Smooth muscle cell (in vitro differentiated cells): ENCODE data around the gene IL17REL. TPM values are rescaled to one million over a fixed set of nuclear protein-coding genes. Genes with fewer than 3 reads are reported as not detected.

Experiments used
- DNase-seq: peaks from one replicate; lab custom pipeline; 2025; ENCODE audit not compliant: unreplicated experiment; lab: John Stamatoyannopoulos, UW
- H2AFZ ChIP-seq: fragments of 200-600 bp; sonication (generic); 2 replicates; pipeline ENCODE4 v1.6.0; 2016; ENCODE audit warnings: antibody characterized with exemption, low read depth, mild to moderate bottlenecking
- H3F3A ChIP-seq: fragments of 200-600 bp; sonication (generic); 2 replicates; pipeline ENCODE4 v1.6.0; 2017; ENCODE audit warnings: antibody characterized with exemption, low read depth
- H3K27ac ChIP-seq: fragments of 200-600 bp; sonication (generic); 2 replicates; pipeline ENCODE4 v1.5.1; 2016; ENCODE audit warnings: low read depth, mild to moderate bottlenecking
- H3K27me3 ChIP-seq: fragments of 200-600 bp; sonication (generic); 2 replicates; pipeline ENCODE4 v1.6.1; 2016; ENCODE audit warnings: low read depth, mild to moderate bottlenecking
- H3K36me3 ChIP-seq: fragments of 200-600 bp; sonication (generic); 2 replicates; pipeline ENCODE4 v1.5.1; 2016; ENCODE audit warnings: low read depth
- H3K4me1 ChIP-seq: fragments of 200-600 bp; sonication (generic); 2 replicates; pipeline ENCODE4 v1.5.1; 2016; ENCODE audit warnings: low read depth
- H3K4me2 ChIP-seq: fragments of 200-600 bp; sonication (generic); 2 replicates; pipeline ENCODE4 v1.6.0; 2016; ENCODE audit warnings: mild to moderate bottlenecking
- H3K4me3 ChIP-seq: fragments of 200-600 bp; sonication (generic); 2 replicates; pipeline ENCODE4 v1.5.1; 2016; ENCODE audit warnings: mild to moderate bottlenecking
- H3K79me2 ChIP-seq: fragments of 200-600 bp; sonication (generic); 2 replicates; pipeline ENCODE4 v1.6.0; 2016; ENCODE audit warnings: low read depth, mild to moderate bottlenecking
- H3K9ac ChIP-seq: fragments of 200-600 bp; sonication (generic); 2 replicates; pipeline ENCODE4 v1.6.0; 2016; ENCODE audit warnings: low read depth
- H3K9me3 ChIP-seq: fragments of 200-600 bp; sonication (generic); replicated peaks from 2 replicates; pipeline ENCODE4 v1.5.1; 2016; ENCODE audit warnings: low read depth
- H4K20me1 ChIP-seq: fragments of 200-600 bp; sonication (generic); 2 replicates; pipeline ENCODE4 v1.6.0; 2016; ENCODE audit warnings: low read depth
- WGBS: methylation state at CpG from one replicate; pipeline ENCODE4 v1.1.7; 2016; ENCODE audit warnings: low lambda C conversion rate; 5-methylcytosine and 5-hydroxymethylcytosine counted together
- polyA plus RNA-seq: library from polyadenylated mRNA; unstranded; fragments of >200 nt; fragmentation: Nextera tagmentation; extraction: Ambion mirVana; gene quantifications from 2 replicates; pipeline ENCODE4 v1.2.1, GENCODE V29; 2016
- total RNA-seq: library from RNA; depleted of rRNA; stranded (reverse); fragments of >200 nt; gene quantifications from 2 replicates; pipeline ENCODE4 v1.2.3, GENCODE V29; 2014
- TF ChIP-seq, protein P1 (sequence below): fragments of 200-600 bp; sonication (generic); IDR thresholded peaks from 2 replicates; pipeline ENCODE4 v1.5.1; 2017; ENCODE audit warnings: borderline replicate concordance, mild to moderate bottlenecking, antibody characterized with exemption; ENCODE audit not compliant: insufficient read depth, poor library complexity, severe bottlenecking

The IL17REL gene
- total and polyA plus RNA-seq, 2 experiments from 2014 or later, result 0.04 TPM; not detected in 1

DNA sequence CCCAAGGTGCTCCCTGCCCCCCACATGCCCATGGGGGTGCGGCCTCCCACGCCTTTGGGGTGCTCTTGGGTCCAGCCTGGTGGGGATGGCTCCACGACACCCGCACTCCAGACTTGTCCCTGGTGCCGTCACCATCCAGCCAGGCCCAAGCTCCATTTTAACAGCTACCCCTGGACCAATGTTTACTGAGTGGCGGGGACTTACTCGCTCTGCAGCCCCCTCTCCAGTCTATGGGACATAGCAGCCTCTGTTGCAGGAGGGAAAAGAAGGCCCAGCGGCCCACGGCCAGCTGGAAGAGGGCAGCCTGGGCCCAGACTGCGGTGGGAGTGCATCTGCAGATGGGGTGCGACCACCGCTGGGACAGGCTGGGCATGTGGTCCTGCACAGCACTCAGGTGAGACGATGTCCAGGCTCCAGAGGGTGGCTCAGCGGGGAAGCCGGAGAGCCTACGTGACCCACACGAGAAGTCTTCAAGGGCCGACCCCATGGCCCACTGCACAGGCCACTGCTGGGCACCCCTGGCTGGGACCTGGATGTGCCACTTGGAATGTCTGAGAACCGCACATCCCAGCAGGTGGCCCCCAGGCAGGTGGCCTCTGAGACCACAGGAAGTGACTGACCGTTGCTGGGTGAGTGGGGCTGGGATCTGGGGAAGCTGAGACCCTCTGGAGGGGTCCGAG lies 18.1 kb downstream of the IL17REL start:
- Histone ChIP-seq H2AFZ (no peak overlapping the region), H4K20me1 (no peaks in the 10 kb centered on the region), H3K9me3 (no peaks in the 10 kb centered on the region), H3K9ac (no peak overlapping the region), H3K27me3 (no peaks in the 10 kb centered on the region), H3K4me1 (no peaks in the 10 kb centered on the region), H3K27ac (no peak overlapping the region), H3K4me2 (no peak overlapping the region), H3K4me3 (no peak overlapping the region), H3K36me3 (no peaks in the 10 kb centered on the region), H3K79me2 (no peaks in the 10 kb centered on the region), H3F3A (no peaks in the 10 kb centered on the region)
- 91% methylated on average over 21 of the region's 21 CpGs for WGBS
- DNase-seq, result no peak
- TF ChIP-seq, protein P1, sequence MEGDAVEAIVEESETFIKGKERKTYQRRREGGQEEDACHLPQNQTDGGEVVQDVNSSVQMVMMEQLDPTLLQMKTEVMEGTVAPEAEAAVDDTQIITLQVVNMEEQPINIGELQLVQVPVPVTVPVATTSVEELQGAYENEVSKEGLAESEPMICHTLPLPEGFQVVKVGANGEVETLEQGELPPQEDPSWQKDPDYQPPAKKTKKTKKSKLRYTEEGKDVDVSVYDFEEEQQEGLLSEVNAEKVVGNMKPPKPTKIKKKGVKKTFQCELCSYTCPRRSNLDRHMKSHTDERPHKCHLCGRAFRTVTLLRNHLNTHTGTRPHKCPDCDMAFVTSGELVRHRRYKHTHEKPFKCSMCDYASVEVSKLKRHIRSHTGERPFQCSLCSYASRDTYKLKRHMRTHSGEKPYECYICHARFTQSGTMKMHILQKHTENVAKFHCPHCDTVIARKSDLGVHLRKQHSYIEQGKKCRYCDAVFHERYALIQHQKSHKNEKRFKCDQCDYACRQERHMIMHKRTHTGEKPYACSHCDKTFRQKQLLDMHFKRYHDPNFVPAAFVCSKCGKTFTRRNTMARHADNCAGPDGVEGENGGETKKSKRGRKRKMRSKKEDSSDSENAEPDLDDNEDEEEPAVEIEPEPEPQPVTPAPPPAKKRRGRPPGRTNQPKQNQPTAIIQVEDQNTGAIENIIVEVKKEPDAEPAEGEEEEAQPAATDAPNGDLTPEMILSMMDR, result no peak

DNA sequence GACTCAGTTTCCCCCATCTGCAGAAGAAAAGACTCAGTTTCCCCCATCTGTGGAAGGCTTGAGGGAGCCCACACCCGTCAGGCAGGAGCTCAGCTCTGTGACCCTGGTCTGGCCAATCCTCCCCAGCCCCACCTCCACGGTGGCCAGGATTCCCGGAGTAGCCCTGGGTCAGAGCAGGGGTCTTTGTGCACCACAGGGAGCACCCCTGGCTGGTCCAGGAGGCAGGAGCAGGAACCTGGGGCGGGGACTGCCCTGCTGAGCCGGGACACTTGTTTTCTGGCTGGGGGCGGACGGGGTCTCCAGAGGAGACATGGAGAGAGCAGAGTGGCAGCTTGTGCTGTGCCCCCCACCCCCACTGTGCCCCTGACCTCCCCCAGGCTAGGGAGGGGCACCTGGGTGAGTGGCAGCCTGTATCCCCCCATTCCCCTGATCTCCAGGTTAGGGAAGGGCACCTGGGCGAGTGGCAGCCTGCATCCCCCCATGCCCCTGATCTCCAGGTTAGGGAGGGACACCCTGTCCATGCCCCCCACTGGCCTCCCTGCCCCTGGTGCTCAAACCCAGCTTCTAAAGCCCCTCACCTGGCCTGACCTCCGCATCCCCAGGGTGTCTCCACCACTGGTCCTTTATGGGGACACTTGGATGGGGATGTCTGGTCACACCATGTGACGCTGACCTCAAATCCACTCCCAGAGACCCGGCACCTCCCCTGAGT lies 18.8 kb downstream of the IL17REL start:
- Histone ChIP-seq H3K4me3 (no peak overlapping the region), H3K9me3 (no peaks in the 10 kb centered on the region), H4K20me1 (no peaks in the 10 kb centered on the region), H3K27ac (no peak overlapping the region), H2AFZ (no peak overlapping the region), H3K27me3 (no peaks in the 10 kb centered on the region), H3K79me2 (no peaks in the 10 kb centered on the region), H3K4me1 (no peaks in the 10 kb centered on the region), H3K9ac (no peak overlapping the region), H3F3A (no peaks in the 10 kb centered on the region), H3K4me2 (no peak overlapping the region), H3K36me3 (no peaks in the 10 kb centered on the region)
- TF ChIP-seq, protein P1, result no peak
- no peak for DNase-seq
- 71% methylated on average over 10 of the region's 11 CpGs for WGBS

DNA sequence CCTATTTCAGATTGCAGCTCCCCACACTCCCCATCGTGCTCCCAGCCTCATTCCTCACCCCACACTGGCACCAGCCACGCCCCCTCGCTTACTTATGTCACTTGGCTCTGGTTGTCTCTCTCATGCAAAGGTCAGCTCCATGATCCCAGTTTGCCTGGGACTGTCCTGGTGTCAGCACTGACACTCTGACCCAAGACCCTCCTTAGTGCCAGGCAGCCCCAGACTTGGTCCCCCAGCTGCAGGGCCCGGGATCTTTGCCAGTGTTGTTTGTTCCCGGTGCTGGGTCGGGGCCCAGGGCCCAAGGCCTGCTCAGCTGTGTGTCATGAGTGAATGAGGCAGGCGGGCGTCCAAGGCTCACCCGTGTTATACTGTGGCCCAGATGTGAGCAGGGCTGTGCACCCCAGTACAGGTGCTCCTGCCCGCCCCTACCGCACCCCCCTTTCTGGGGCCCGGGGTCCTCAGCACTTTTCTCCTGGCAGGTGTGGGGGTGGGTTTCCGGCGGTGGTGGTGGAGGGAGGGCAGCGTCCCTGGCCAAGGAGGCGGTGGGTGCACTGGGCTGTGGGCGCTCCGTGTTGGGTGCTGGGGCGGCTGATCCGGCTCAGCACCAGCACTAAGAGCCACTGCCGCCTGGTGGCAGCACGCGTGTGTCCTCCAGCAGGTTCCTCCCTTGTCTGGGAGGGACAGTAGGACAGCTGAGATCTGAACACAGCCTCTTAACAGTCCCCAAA lies 19.5 kb downstream of the IL17REL start:
- Histone ChIP-seq H3K27me3 (no peaks in the 10 kb centered on the region), H3K36me3 (no peaks in the 10 kb centered on the region), H3K4me3 (no peak overlapping the region), H2AFZ (no peak overlapping the region), H4K20me1 (no peaks in the 10 kb centered on the region), H3K4me2 (no peak overlapping the region), H3K9ac (no peak overlapping the region), H3K9me3 (no peaks in the 10 kb centered on the region), H3K4me1 (no peaks in the 10 kb centered on the region), H3K27ac (no peak overlapping the region), H3K79me2 (no peaks in the 10 kb centered on the region), H3F3A (no peaks in the 10 kb centered on the region)
- TF ChIP-seq, protein P1, result peak; percentile 55
- WGBS, result 51% methylated on average over 22 of the region's 23 CpGs
- DNase-seq, result no peak
